Tibial nerve (tissue), 4 donors: ENCODE data around the gene HMG20B. TPM values are rescaled to one million over a fixed set of nuclear protein-coding genes. Genes with fewer than 3 reads are reported as not detected.

ENCODE experiments used
- DNase-seq, 2 donors: peaks; one replicate each; pipeline ENCODE4 v3.0.0-alpha.2; 2019; ENCODE audit warnings: low spot score in 2 of 2
- H3K27ac ChIP-seq, 4 donors: fragments of 200-600 bp; sonication (generic) in 3 of 4; one replicate each; pipeline ENCODE4 v1.5.1; 2017 to 2019; ENCODE audit warnings: mild to moderate bottlenecking in 1 of 4
- H3K27me3 ChIP-seq, 2 donors: fragments of 200-600 bp; sonication (generic) in 1 of 2; one replicate each; pipeline versions ENCODE4 v1.5.1 to v1.6.0; 2017 to 2019
- H3K36me3 ChIP-seq, 3 donors: fragments of 200-600 bp; sonication (generic); one replicate each; pipeline ENCODE4 v1.5.1; 2018 to 2019
- H3K4me1 ChIP-seq, 4 donors: fragments of 200-600 bp; sonication (generic) in 3 of 4; one replicate each; pipeline ENCODE4 v1.5.1; 2017 to 2019
- H3K4me3 ChIP-seq, 4 donors: fragments of 200-600 bp; sonication (generic) in 3 of 4; one replicate each; pipeline ENCODE4 v1.5.1; 2017 to 2019; ENCODE audit warnings: mild to moderate bottlenecking in 1 of 4, moderate library complexity in 1 of 4
- H3K9me3 ChIP-seq, 4 donors: fragments of 200-600 bp; sonication (generic) in 3 of 4; one replicate each; pipeline ENCODE4 v1.5.1; 2017 to 2019
- CTCF ChIP-seq, 5 experiments: fragments of 200-600 bp in 3 of 5; fragments of 450-650 bp in 2 of 5; sonication (generic) in 3 of 5; IDR thresholded peaks; one replicate each; pipeline ENCODE4 v1.5.1; 2016 to 2019; ENCODE audit warnings: antibody characterized with exemption in 5 of 5, mild to moderate bottlenecking in 3 of 5, moderate library complexity in 2 of 5
- EP300 ChIP-seq, 2 donors: sonication (generic); formaldehyde crosslinking; IDR thresholded peaks; one replicate each; pipeline ENCODE4 v1.6.1; 2017; ENCODE audit warnings: antibody characterized with exemption in 2 of 2, mild to moderate bottlenecking in 1 of 2
- POLR2A ChIP-seq, 2 donors: fragments of 450-650 bp; IDR thresholded peaks; one replicate each; pipeline ENCODE4 v1.6.1; 2017; ENCODE audit warnings: antibody characterized with exemption in 2 of 2, mild to moderate bottlenecking in 2 of 2, moderate library complexity in 2 of 2
- WGBS, 2 donors: methylation state at CpG; one replicate each; pipeline ENCODE4 v1.1.5; 2018; 5-methylcytosine and 5-hydroxymethylcytosine counted together
- total RNA-seq, 4 donors: library from RNA; depleted of rRNA; stranded (reverse); fragments of >200 nt; gene quantifications; one replicate each; pipeline ENCODE4 v1.1.0, GENCODE V29; 2016

HMG20B gene
- total RNA-seq, 4 donors from 2014 or later: 94.0 to 181 (median 153) TPM

DNA sequence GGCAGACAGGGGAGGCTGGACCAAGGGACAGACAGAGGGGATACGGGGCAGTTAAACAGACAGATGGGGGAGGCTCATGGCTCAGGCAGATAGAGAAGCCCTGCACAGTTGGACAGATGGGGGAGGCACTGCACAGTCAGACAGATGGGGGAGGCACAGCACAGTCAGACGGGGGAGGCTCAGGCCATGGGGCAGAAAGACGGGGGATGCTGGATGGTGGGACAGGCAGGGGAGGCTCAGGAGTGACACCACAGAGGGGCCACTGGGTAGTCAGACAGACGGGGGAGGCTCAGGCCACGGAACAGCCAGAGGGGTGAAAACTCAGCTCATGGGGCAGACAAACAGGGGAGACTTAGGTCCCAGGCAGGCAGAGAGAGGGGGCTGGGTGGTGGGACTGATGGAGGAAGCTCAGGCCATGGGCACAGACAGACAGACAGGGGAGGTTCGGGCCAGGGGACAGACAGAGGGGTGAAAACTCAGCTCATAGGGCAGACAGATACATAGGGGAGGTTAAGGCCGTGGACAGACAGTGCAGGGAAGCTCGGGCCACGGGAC lies 16.2 kb upstream of the HMG20B start:
- TF ChIP-seq EP300 (IDR thresholded peaks at IDR 0.05) (no peak), CTCF (IDR thresholded peaks at IDR 0.05) (no peak), POLR2A (IDR thresholded peaks at IDR 0.05) (no peak)
- Histone ChIP-seq H3K27ac (peak overlapping the region; percentile 56 to 96 (median 74)), H3K4me1 (peaks cover 0 to 50% (median 27%) of the 10 kb centered on the region in 4 donors)

GRCh38 chr19:3556978-3557460 lies 15.7 kb upstream of the HMG20B start:
- Histone ChIP-seq H3K4me3 (peak overlapping the region; percentile 93 to 98 (median 96)), H3K4me1 (peaks cover 0 to 50% (median 27%) of the 10 kb centered on the region in 4 donors), H3K9me3 (no peaks in the 10 kb centered on the region), H3K27ac (peak overlapping the region; percentile 56 to 96 (median 74)), H3K27me3 (no peaks in the 10 kb centered on the region), H3K36me3 (no peaks in the 10 kb centered on the region)
- 0% methylated on average over 35 to 49 of the region's 60 CpGs for WGBS, 2 donors
- DNase-seq: no peak
- TF ChIP-seq EP300 (IDR thresholded peaks at IDR 0.05) (no peak), POLR2A (IDR thresholded peaks at IDR 0.05) (no peak), CTCF (IDR thresholded peaks at IDR 0.05) (no peak)

More for the DNA sequence above, 16.2 kb upstream of the HMG20B start:
- Histone ChIP-seq H3K4me3 (peak overlapping the region; percentile 93 to 98 (median 96)), H3K36me3 (no peaks in the 10 kb centered on the region), H3K9me3 (no peaks in the 10 kb centered on the region), H3K27me3 (no peaks in the 10 kb centered on the region)
- 8 to 17% methylated on average over 9 of the region's 9 CpGs for WGBS, 2 donors
- DNase-seq: no peak

DNA sequence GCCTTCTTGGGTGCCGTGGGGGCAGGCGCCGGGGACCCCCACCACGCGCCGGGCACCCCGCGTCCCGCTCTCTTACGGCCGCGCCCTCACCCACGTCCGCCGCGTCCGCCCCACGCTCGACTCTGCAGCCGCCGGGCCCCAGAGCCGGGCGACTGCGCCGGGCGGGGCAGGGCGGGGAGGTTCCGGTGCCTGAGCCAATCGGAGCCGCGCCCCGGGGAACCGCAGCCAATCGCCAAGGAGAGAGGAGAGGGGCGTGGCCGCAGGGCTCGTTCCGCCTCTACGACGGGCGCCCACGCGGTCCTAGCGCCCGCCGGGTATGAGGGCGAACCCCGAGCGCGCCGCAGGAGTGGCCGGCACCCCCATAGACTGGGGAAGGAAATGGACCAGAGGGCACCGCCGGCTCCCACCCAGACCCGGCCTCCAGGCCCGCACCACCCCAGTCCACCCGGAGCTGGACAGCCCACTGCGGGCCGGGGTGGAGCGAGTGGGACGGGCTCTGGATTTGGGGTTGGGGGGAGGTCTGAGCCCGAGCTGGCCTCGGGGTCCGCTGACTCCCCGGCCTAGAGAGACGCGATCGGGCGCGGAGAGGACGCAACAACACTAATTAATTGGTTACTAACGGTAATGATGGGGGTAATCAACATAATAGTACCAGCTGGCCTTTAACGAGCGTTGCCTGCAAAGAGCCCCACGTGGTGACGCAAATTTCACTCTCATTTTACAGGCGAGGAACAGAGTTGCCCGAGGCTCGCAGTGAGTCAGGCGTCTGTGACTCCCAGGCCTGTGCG lies 15.1 kb upstream of the HMG20B start, which contains the start of gene MFSD12:
TSS of gene MFSD12 (minus strand) at position 126 of the 788 bp plus-strand sequence. CDS start 183 bp downstream, outside the sequence.
- DNase-seq: peak; percentile 91 to 94
- peak; percentile 67 to 86 for TF ChIP-seq POLR2A (IDR thresholded peaks at IDR 0.05)
- TF ChIP-seq CTCF (IDR thresholded peaks at IDR 0.05): peak in 1 of 5 experiments; percentile 60
- peak; percentile 77 to 79 for TF ChIP-seq EP300 (IDR thresholded peaks at IDR 0.05)
- WGBS, 2 donors: 1 to 3% methylated on average over 26 to 40 of the region's 81 CpGs
- Histone ChIP-seq H3K4me3 (peak within 1 kb of the TSS; percentile 93 to 98 (median 96)), H3K27me3 (no peaks in the 10 kb centered on the region), H3K9me3 (no peaks in the 10 kb centered on the region), H3K36me3 (no peaks in the 10 kb centered on the region), H3K4me1 (peaks cover 0 to 48% (median 26%) of the 10 kb centered on the region in 4 donors), H3K27ac (peak within 1 kb of the TSS; percentile 73 to 96 (median 85))

- 73 to 79% methylated on average over 16 to 17 of the region's 17 CpGs for WGBS, 2 donors
- Histone ChIP-seq H3K27me3 (no peaks in the 10 kb centered on the region), H3K4me3 (no peak overlapping the region), H3K27ac (no peak overlapping the region), H3K9me3 (no peaks in the 10 kb centered on the region), H3K36me3 (no peaks in the 10 kb centered on the region), H3K4me1 (no peaks in the 10 kb centered on the region)
- TF ChIP-seq POLR2A (IDR thresholded peaks at IDR 0.05) (no peak), CTCF (IDR thresholded peaks at IDR 0.05) (no peak), EP300 (IDR thresholded peaks at IDR 0.05) (no peak)
- DNase-seq: no peak
These were observed 8.8 kb upstream of the HMG20B start for GRCh38 chr19:3563709-3564524.
